ENCODE measurements around the gene NOC4L. TPM values are rescaled to one million over a fixed set of nuclear protein-coding genes. Genes with fewer than 3 reads are reported as not detected.
"Not testable (repeated sequence)": the region's sequence is repeated elsewhere in the genome, so short reads cannot be mapped to it uniquely, and the experiment has no call there.

Gene NOC4L
- total RNA-seq, 2 donors from 2014 or later = 12.5 to 29.7 TPM

- intact Hi-C loops (cut with DNase I) = no loop called here
- H3K4me3 ChIP-seq = no peak overlapping the region
Measured at GRCh38 chr12:132146772-132147422, 2.6 kb downstream of the NOC4L start.

DNA sequence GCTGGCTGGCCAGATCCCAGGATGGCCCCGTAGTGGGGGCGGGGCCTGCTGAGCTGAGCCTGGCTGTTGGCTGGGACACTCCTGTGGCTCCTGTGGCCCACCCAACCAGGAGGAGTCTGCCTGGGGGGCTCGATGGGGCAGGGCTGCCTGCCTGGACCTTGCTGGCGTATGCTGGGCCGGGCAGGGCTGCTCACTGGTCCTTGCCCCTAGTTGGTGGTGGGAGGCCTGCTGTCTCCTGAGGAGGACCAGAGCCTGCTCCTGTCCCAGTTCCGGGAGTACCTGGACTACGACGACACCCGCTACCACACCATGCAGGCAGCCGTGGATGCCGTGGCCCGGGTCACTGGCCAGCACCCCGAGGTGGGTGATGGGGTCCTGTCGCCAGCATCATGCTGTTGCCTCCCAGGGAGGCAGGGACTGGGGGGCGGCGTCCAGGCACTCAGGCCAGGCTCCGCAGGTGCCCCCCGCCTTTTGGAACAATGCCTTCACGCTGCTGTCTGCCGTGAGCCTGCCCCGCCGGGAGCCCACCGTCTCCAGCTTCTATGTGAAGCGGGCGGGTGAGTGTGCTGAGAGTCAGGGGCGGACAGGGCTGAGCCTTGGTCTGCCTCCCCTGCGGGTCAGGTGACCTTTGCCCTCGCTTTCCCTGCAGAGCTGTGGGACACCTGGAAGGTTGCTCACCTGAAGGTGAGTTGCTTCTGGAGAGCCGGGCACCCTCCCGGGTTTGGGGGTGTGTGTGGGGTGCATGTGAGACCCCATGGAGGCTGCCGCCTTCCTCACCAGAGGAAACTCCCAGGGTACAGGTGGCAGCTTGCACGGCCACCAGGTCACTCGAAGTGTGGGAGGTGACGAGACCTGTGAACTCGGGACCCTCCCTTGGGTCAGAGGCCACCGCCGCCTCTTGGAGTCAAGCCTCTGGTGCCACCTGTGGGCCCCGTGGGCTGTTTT, 3.4 kb downstream of the NOC4L start:
- Histone ChIP-seq H3K4me3 (no peak overlapping the region), H3K9me3 (no peaks in the 10 kb centered on the region), H3K4me1 (peaks cover 14% of the 10 kb centered on the region), H3K9ac (ENCODE audit: low read depth in 2 of 2, low read length in 2 of 2) (no peak overlapping the region), H3K27me3 (no peaks in the 10 kb centered on the region), H3K27ac (no peak overlapping the region), H3K36me3 (no peaks in the 10 kb centered on the region)
- no peak for DNase-seq
- TF ChIP-seq, protein P1, sequence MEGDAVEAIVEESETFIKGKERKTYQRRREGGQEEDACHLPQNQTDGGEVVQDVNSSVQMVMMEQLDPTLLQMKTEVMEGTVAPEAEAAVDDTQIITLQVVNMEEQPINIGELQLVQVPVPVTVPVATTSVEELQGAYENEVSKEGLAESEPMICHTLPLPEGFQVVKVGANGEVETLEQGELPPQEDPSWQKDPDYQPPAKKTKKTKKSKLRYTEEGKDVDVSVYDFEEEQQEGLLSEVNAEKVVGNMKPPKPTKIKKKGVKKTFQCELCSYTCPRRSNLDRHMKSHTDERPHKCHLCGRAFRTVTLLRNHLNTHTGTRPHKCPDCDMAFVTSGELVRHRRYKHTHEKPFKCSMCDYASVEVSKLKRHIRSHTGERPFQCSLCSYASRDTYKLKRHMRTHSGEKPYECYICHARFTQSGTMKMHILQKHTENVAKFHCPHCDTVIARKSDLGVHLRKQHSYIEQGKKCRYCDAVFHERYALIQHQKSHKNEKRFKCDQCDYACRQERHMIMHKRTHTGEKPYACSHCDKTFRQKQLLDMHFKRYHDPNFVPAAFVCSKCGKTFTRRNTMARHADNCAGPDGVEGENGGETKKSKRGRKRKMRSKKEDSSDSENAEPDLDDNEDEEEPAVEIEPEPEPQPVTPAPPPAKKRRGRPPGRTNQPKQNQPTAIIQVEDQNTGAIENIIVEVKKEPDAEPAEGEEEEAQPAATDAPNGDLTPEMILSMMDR (IDR thresholded peaks at IDR 0.05) = no peak
- intact Hi-C loops (cut with DNase I) = no loop called here

More at GRCh38 chr12:132146772-132147422, 2.6 kb downstream of the NOC4L start:
- H3K27ac ChIP-seq = no peak overlapping the region
- TF ChIP-seq, protein P1 (IDR thresholded peaks at IDR 0.05) = no peak
- H3K4me1 ChIP-seq = peaks cover 19% of the 10 kb centered on the region
- DNase-seq = no peak
- no peak overlapping the region for H3K9ac ChIP-seq (ENCODE audit: low read depth in 2 of 2, low read length in 2 of 2)
- no peaks in the 10 kb centered on the region for H3K36me3 ChIP-seq
- no peaks in the 10 kb centered on the region for H3K9me3 ChIP-seq
- H3K27me3 ChIP-seq = no peaks in the 10 kb centered on the region

DNA sequence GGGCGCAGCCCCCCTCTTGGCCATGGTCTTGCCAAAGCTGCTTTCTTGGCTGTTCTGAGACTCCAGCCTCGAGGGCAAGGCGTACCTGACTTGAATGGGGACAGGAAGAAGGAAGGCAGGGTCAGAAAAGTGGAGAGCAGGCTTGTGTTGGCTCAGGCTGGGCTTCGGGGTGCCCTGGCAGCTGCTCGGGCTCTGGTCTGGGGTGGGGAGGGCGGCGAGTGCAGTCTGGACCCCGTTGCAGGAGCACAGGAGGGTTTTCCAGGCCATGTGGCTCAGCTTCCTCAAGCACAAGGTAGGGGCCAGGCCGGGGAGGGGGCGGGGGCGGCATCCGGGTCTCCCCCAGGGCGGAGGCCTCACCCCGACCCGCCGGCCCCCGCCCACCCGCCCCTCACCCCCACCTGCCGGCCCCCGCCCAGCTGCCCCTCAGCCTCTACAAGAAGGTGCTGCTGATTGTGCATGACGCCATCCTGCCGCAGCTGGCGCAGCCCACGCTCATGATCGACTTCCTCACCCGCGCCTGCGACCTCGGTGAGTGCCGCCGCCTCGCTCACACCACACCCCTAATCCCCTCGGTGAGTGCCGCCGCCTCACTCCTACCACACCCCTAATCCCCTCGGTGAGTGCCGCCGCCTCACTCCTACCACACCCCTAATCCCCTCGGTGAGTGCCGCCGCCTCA, 4.2 kb downstream of the NOC4L start:
- Histone ChIP-seq H3K4me3 (no peak overlapping the region), H3K36me3 (no peaks in the 10 kb centered on the region), H3K27me3 (no peaks in the 10 kb centered on the region), H3K4me1 (peaks cover 8% of the 10 kb centered on the region), H3K9me3 (no peaks in the 10 kb centered on the region), H3K9ac (ENCODE audit: low read depth in 2 of 2, low read length in 2 of 2) (no peak overlapping the region), H3K27ac (no peak overlapping the region)
- DNase-seq = no peak
- intact Hi-C loops (cut with DNase I) = no loop called here
- TF ChIP-seq, protein P1 (IDR thresholded peaks at IDR 0.05) = no peak

- H3K4me3 ChIP-seq; DNase-seq; H3K9me3 ChIP-seq; H3K4me1 ChIP-seq; intact Hi-C loops (cut with DNase I); H3K27me3 ChIP-seq; H3K27ac ChIP-seq; H3K9ac ChIP-seq (ENCODE audit: low read depth in 2 of 2, low read length in 2 of 2); H3K36me3 ChIP-seq: not testable (repeated sequence)
Measured at GRCh38 chr12:132149526-132149925, 5.3 kb downstream of the NOC4L start.

- no peak overlapping the region for H3K9ac ChIP-seq (ENCODE audit: low read depth in 2 of 2, low read length in 2 of 2)
- intact Hi-C loops (cut with DNase I) = loop anchor here (5.0 to 10.0 kb wide), 2 partner anchors 267 to 464 kb away; partner anchors contain the start of genes LRCOL1 and P2RX2
- no peaks in the 10 kb centered on the region for H3K36me3 ChIP-seq
- no peak overlapping the region for H3K27ac ChIP-seq
- no peaks in the 10 kb centered on the region for H3K27me3 ChIP-seq
- DNase-seq = no peak
- H3K9me3 ChIP-seq = no peaks in the 10 kb centered on the region
- TF ChIP-seq, protein P1 (IDR thresholded peaks at IDR 0.05) = no peak
- H3K4me3 ChIP-seq = no peak overlapping the region
- no peaks in the 10 kb centered on the region for H3K4me1 ChIP-seq
Measured at GRCh38 chr12:132150780-132151144, 6.5 kb downstream of the NOC4L start.
